K562 (cell line): Measurements from ENCODE around the gene ELOVL4.

Experiments
- CBX5 ChIP-seq: IDR thresholded peaks from 2 replicates; pipeline ENCODE4 v1.6.1; 2014; ENCODE audit warnings: low read depth, borderline replicate concordance
- EP300 ChIP-seq: IDR thresholded peaks from 2 replicates; pipeline ENCODE4 v1.6.1; 2012; ENCODE audit warnings: low read length, improper control_type of control experiment
- FOXJ3 ChIP-seq: sonication (generic); formaldehyde crosslinking; IDR thresholded peaks from 2 replicates; pipeline ENCODE4 v1.4.0; 2020; ENCODE audit warnings: mild to moderate bottlenecking, missing genetic modification reagents
- NRF1 ChIP-seq, 2 experiments: fragments of 450-650 bp; IDR thresholded peaks in 1 of 2; conservative IDR thresholded peaks in 1 of 2; 2 replicates each; pipeline ENCODE4 v1.6.1; 2014; ENCODE audit warnings: mild to moderate bottlenecking in 2 of 2
- POLR2A ChIP-seq: fragments of 450-650 bp; conservative IDR thresholded peaks from 2 replicates; pipeline ENCODE4 v1.6.1; 2016
- POLR2AphosphoS2 ChIP-seq: IDR thresholded peaks from 2 replicates; pipeline ENCODE4 v1.6.1; 2012; ENCODE audit warnings: low read length, improper control_type of control experiment
- POLR2H ChIP-seq: IDR thresholded peaks from 2 replicates; pipeline ENCODE4 v1.6.1; 2016; ENCODE audit warnings: missing genetic modification characterization, low read depth, mild to moderate bottlenecking, control low read depth, missing compliant biosample characterization, moderate library complexity
- SP2 ChIP-seq: IDR thresholded peaks from 2 replicates; pipeline ENCODE4 v1.6.1; 2011; ENCODE audit warnings: mild to moderate bottlenecking, low read depth, low read length, moderate library complexity; ENCODE audit not compliant: poor library complexity, severe bottlenecking; ENCODE audit errors: extremely low read depth
- SRF ChIP-seq, 2 experiments: fragments of 250-450, 450-650 bp in 1 of 2; sonication (Bioruptor Pico) in 1 of 2; sonication (generic) in 1 of 2; formaldehyde crosslinking; IDR thresholded peaks; 2 replicates each; pipeline versions ENCODE4 v1.5.0 to v1.5.1; 2020 to 2022; ENCODE audit warnings: mild to moderate bottlenecking in 1 of 2, missing genetic modification reagents in 1 of 2
- ZBTB8A ChIP-seq: fragments of 450-650 bp; IDR thresholded peaks from 2 replicates; pipeline ENCODE4 v1.6.1; 2018; ENCODE audit warnings: mild to moderate bottlenecking, moderate library complexity; ENCODE audit not compliant: partially characterized antibody
- TF ChIP-seq, protein P1 (sequence below): sonication (generic); formaldehyde crosslinking; IDR thresholded peaks from 2 replicates; pipeline ENCODE4 v1.8.0; 2022; ENCODE audit warnings: missing genetic modification reagents, mild to moderate bottlenecking, borderline replicate concordance
- TF ChIP-seq, protein P2 (sequence below): sonication (generic); formaldehyde crosslinking; IDR thresholded peaks from 2 replicates; pipeline ENCODE4 v1.4.0; 2020; ENCODE audit warnings: mild to moderate bottlenecking, missing genetic modification reagents

GRCh38 chr6:79985128-79985527, 37.8 kb upstream of the ELOVL4 start:
- TF ChIP-seq, protein P1, sequence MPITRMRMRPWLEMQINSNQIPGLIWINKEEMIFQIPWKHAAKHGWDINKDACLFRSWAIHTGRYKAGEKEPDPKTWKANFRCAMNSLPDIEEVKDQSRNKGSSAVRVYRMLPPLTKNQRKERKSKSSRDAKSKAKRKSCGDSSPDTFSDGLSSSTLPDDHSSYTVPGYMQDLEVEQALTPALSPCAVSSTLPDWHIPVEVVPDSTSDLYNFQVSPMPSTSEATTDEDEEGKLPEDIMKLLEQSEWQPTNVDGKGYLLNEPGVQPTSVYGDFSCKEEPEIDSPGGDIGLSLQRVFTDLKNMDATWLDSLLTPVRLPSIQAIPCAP = no peak
- TF ChIP-seq CBX5 = no peak
- TF ChIP-seq FOXJ3 = no peak
- no peak for TF ChIP-seq NRF1 (conservative IDR thresholded peaks at IDR 0.05 in 1 of 2, IDR thresholded peaks at IDR 0.05 in 1 of 2)
- no peak for TF ChIP-seq POLR2AphosphoS2
- TF ChIP-seq, protein P2, sequence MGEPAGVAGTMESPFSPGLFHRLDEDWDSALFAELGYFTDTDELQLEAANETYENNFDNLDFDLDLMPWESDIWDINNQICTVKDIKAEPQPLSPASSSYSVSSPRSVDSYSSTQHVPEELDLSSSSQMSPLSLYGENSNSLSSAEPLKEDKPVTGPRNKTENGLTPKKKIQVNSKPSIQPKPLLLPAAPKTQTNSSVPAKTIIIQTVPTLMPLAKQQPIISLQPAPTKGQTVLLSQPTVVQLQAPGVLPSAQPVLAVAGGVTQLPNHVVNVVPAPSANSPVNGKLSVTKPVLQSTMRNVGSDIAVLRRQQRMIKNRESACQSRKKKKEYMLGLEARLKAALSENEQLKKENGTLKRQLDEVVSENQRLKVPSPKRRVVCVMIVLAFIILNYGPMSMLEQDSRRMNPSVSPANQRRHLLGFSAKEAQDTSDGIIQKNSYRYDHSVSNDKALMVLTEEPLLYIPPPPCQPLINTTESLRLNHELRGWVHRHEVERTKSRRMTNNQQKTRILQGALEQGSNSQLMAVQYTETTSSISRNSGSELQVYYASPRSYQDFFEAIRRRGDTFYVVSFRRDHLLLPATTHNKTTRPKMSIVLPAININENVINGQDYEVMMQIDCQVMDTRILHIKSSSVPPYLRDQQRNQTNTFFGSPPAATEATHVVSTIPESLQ (CRISPR knock-in tag) = no peak
- no peak for TF ChIP-seq SP2
- no peak for TF ChIP-seq EP300
- TF ChIP-seq ZBTB8A = no peak
- no peak for TF ChIP-seq SRF (CRISPR knock-in tag; IDR thresholded peaks at IDR 0.05)
- no peak for TF ChIP-seq POLR2H (tag)
- TF ChIP-seq POLR2A = no peak
